Measurements from ENCODE around the gene HOXD9.

Gene HOXD9

GRCh38 chr2:176140513-176141317, 18.2 kb downstream of the HOXD9 start:
- no peak overlapping the region for H3K27ac Mint-ChIP-seq
- H3K9me3 Mint-ChIP-seq (ENCODE audit: low read depth): no peaks in the 10 kb centered on the region
- H3K36me3 Mint-ChIP-seq: peaks cover 4% of the 10 kb centered on the region
- H3K27me3 Mint-ChIP-seq: peaks cover 52% of the 10 kb centered on the region
- H3K4me1 Mint-ChIP-seq (ENCODE audit: low read depth): peaks cover 27% of the 10 kb centered on the region
- H3K4me3 Mint-ChIP-seq: peak overlapping the region; percentile 35

GRCh38 chr2:176142281-176142680, 19.8 kb downstream of the HOXD9 start:
- H3K27ac Mint-ChIP-seq: no peak overlapping the region
- H3K27me3 Mint-ChIP-seq: peaks cover 61% of the 10 kb centered on the region
- H3K36me3 Mint-ChIP-seq: peaks cover 3% of the 10 kb centered on the region
- H3K4me1 Mint-ChIP-seq (ENCODE audit: low read depth): peaks cover 20% of the 10 kb centered on the region
- no peaks in the 10 kb centered on the region for H3K9me3 Mint-ChIP-seq (ENCODE audit: low read depth)
- H3K4me3 Mint-ChIP-seq: no peak overlapping the region

GRCh38 chr2:176145085-176145969, 22.8 kb downstream of the HOXD9 start:
- Mint-ChIP-seq H3K27ac (no peak overlapping the region), H3K27me3 (peaks cover 58% of the 10 kb centered on the region), H3K9me3 (ENCODE audit: low read depth) (no peaks in the 10 kb centered on the region), H3K36me3 (no peaks in the 10 kb centered on the region), H3K4me3 (no peak overlapping the region), H3K4me1 (ENCODE audit: low read depth) (peaks cover 14% of the 10 kb centered on the region)

- Mint-ChIP-seq H3K9me3 (ENCODE audit: low read depth) (no peaks in the 10 kb centered on the region), H3K4me1 (ENCODE audit: low read depth) (peaks cover 14% of the 10 kb centered on the region), H3K27ac (no peak overlapping the region), H3K4me3 (no peak overlapping the region), H3K36me3 (no peaks in the 10 kb centered on the region), H3K27me3 (peaks cover 61% of the 10 kb centered on the region)
Measured at GRCh38 chr2:176146101-176146500, 23.6 kb downstream of the HOXD9 start.

- Mint-ChIP-seq H3K27ac (no peak overlapping the region), H3K27me3 (peaks cover 59% of the 10 kb centered on the region), H3K4me1 (ENCODE audit: low read depth) (peaks cover 12% of the 10 kb centered on the region), H3K4me3 (no peak overlapping the region), H3K9me3 (ENCODE audit: low read depth) (no peaks in the 10 kb centered on the region), H3K36me3 (no peaks in the 10 kb centered on the region)
Measured at GRCh38 chr2:176146645-176147044, 24.1 kb downstream of the HOXD9 start.

- no peak overlapping the region for H3K4me3 Mint-ChIP-seq
- no peak overlapping the region for H3K27ac Mint-ChIP-seq
- H3K9me3 Mint-ChIP-seq (ENCODE audit: low read depth): no peaks in the 10 kb centered on the region
- H3K36me3 Mint-ChIP-seq: no peaks in the 10 kb centered on the region
- peaks cover 57% of the 10 kb centered on the region for H3K27me3 Mint-ChIP-seq
- peaks cover 12% of the 10 kb centered on the region for H3K4me1 Mint-ChIP-seq (ENCODE audit: low read depth)
Measured at GRCh38 chr2:176147210-176147799, 24.8 kb downstream of the HOXD9 start.

- H3K27ac Mint-ChIP-seq: no peak overlapping the region
- peaks cover 57% of the 10 kb centered on the region for H3K27me3 Mint-ChIP-seq
- H3K36me3 Mint-ChIP-seq: no peaks in the 10 kb centered on the region
- H3K4me3 Mint-ChIP-seq: no peak overlapping the region
- H3K9me3 Mint-ChIP-seq (ENCODE audit: low read depth): no peaks in the 10 kb centered on the region
- H3K4me1 Mint-ChIP-seq (ENCODE audit: low read depth): peaks cover 15% of the 10 kb centered on the region
Measured at GRCh38 chr2:176147800-176148496, 25.4 kb downstream of the HOXD9 start.

GRCh38 chr2:176148751-176149421, 26.4 kb downstream of the HOXD9 start:
- peaks cover 17% of the 10 kb centered on the region for H3K4me1 Mint-ChIP-seq (ENCODE audit: low read depth)
- H3K4me3 Mint-ChIP-seq: no peak overlapping the region
- no peaks in the 10 kb centered on the region for H3K9me3 Mint-ChIP-seq (ENCODE audit: low read depth)
- no peaks in the 10 kb centered on the region for H3K36me3 Mint-ChIP-seq
- no peak overlapping the region for H3K27ac Mint-ChIP-seq
- peaks cover 55% of the 10 kb centered on the region for H3K27me3 Mint-ChIP-seq

- no peaks in the 10 kb centered on the region for H3K9me3 Mint-ChIP-seq (ENCODE audit: low read depth)
- H3K27ac Mint-ChIP-seq: no peak overlapping the region
- H3K27me3 Mint-ChIP-seq: peaks cover 56% of the 10 kb centered on the region
- no peak overlapping the region for H3K4me3 Mint-ChIP-seq
- H3K36me3 Mint-ChIP-seq: no peaks in the 10 kb centered on the region
- peaks cover 17% of the 10 kb centered on the region for H3K4me1 Mint-ChIP-seq (ENCODE audit: low read depth)
Measured at GRCh38 chr2:176149481-176149938, 27.0 kb downstream of the HOXD9 start.

- H3K4me1 Mint-ChIP-seq (ENCODE audit: low read depth): peaks cover 17% of the 10 kb centered on the region
- no peak overlapping the region for H3K27ac Mint-ChIP-seq
- H3K9me3 Mint-ChIP-seq (ENCODE audit: low read depth): no peaks in the 10 kb centered on the region
- H3K27me3 Mint-ChIP-seq: peaks cover 59% of the 10 kb centered on the region
- no peaks in the 10 kb centered on the region for H3K36me3 Mint-ChIP-seq
- peak overlapping the region; percentile 10 for H3K4me3 Mint-ChIP-seq
Measured at GRCh38 chr2:176149939-176150583, 27.5 kb downstream of the HOXD9 start.

- H3K27ac Mint-ChIP-seq: no peak overlapping the region
- H3K27me3 Mint-ChIP-seq: peaks cover 59% of the 10 kb centered on the region
- H3K36me3 Mint-ChIP-seq: no peaks in the 10 kb centered on the region
- H3K4me1 Mint-ChIP-seq (ENCODE audit: low read depth): peaks cover 17% of the 10 kb centered on the region
- no peaks in the 10 kb centered on the region for H3K9me3 Mint-ChIP-seq (ENCODE audit: low read depth)
- no peak overlapping the region for H3K4me3 Mint-ChIP-seq
Measured at GRCh38 chr2:176150584-176151441, 28.3 kb downstream of the HOXD9 start.

- Mint-ChIP-seq H3K27me3 (peaks cover 55% of the 10 kb centered on the region), H3K36me3 (no peaks in the 10 kb centered on the region), H3K4me3 (peak within 1 kb of the TSS; percentile 44)
Measured at GRCh38 chr2:176151442-176152287, 29.1 kb downstream of the HOXD9 start, which contains the start of gene HOXD4. Gene HOXD4 (plus strand): TSS chr2:176151550. CDS start chr2:176151634, 84 bp downstream.

More at GRCh38 chr2:176151442-176152287, 29.1 kb downstream of the HOXD9 start, which contains the start of gene HOXD4:
- H3K9me3 Mint-ChIP-seq (ENCODE audit: low read depth): no peaks in the 10 kb centered on the region
- H3K4me1 Mint-ChIP-seq (ENCODE audit: low read depth): peaks cover 17% of the 10 kb centered on the region
- no peak within 1 kb of the TSS for H3K27ac Mint-ChIP-seq
